CD4-positive, CD25-positive, alpha-beta regulatory T cell (primary cell): Measurements from ENCODE around the gene NFKBIZ. TPM values are rescaled to one million over a fixed set of nuclear protein-coding genes. Genes with fewer than 3 reads are reported as not detected.

Experiments
- ATAC-seq, 2 donors: fragments of 150-1000 bp; cut with Tn5 transposase; one replicate each; pipeline ENCODE4 v1.10.0; 2021; ENCODE audit warnings: low read depth in 2 of 2, moderate number of reproducible peaks in 2 of 2, moderate library complexity in 1 of 2
- DNase-seq, 3 donors: peaks; one replicate each; pipeline versions ENCODE4 v3.0.0 to v3.0.0-alpha.2; 2012 to 2022; ENCODE audit warnings: mixed read lengths in 1 of 3
- H3K27ac ChIP-seq: one replicate; pipeline ENCODE4 v1.7.0; 2013; ENCODE audit warnings: mild to moderate bottlenecking, low read length; ENCODE audit not compliant: insufficient read depth, poor library complexity, severe bottlenecking
- H3K27me3 ChIP-seq: one replicate; pipeline ENCODE4 v1.7.0; 2013; ENCODE audit warnings: low read length; ENCODE audit not compliant: control insufficient read depth, insufficient read depth
- H3K36me3 ChIP-seq: one replicate; pipeline ENCODE4 v1.7.0; 2013; ENCODE audit warnings: mild to moderate bottlenecking, low read length, moderate library complexity; ENCODE audit not compliant: control insufficient read depth, insufficient read depth
- H3K4me1 ChIP-seq: 2 replicates; pipeline ENCODE4 v1.7.0; 2013; ENCODE audit warnings: mild to moderate bottlenecking, low read length; ENCODE audit not compliant: insufficient read depth, control insufficient read depth, poor library complexity, severe bottlenecking
- H3K4me3 ChIP-seq: one replicate; pipeline ENCODE4 v1.7.0; 2013; ENCODE audit warnings: low read depth, mild to moderate bottlenecking, low read length, moderate library complexity
- H3K9me3 ChIP-seq, 2 experiments: 1 replicate in 1 of 2; 2 replicates in 1 of 2; pipeline ENCODE4 v1.7.0; 2013; ENCODE audit warnings: low read length in 2 of 2, mild to moderate bottlenecking in 1 of 2, moderate library complexity in 1 of 2; ENCODE audit not compliant: control insufficient read depth in 2 of 2
- H3K27ac Mint-ChIP-seq, 3 donors: one replicate each; pipeline ENCODE4 v1.8.0; 2020 to 2022; ENCODE audit warnings: mild to moderate bottlenecking in 3 of 3, mixed read lengths in 3 of 3, moderate library complexity in 2 of 3
- H3K27me3 Mint-ChIP-seq: one replicate; pipeline ENCODE4 v1.8.0; 2022; ENCODE audit warnings: mild to moderate bottlenecking, mixed read lengths
- H3K36me3 Mint-ChIP-seq: one replicate; pipeline ENCODE4 v1.8.0; 2020; ENCODE audit warnings: mixed read lengths
- H3K4me1 Mint-ChIP-seq, 4 donors: one replicate each; pipeline ENCODE4 v1.8.0; 2020 to 2022; ENCODE audit warnings: mixed read lengths in 4 of 4, mild to moderate bottlenecking in 1 of 4
- H3K4me3 Mint-ChIP-seq, 4 donors: one replicate each; pipeline ENCODE4 v1.8.0; 2020 to 2022; ENCODE audit warnings: mild to moderate bottlenecking in 4 of 4, mixed read lengths in 4 of 4, moderate library complexity in 3 of 4
- H3K9me3 Mint-ChIP-seq, 7 donors: one replicate each; pipeline ENCODE4 v1.8.0; 2020 to 2022; ENCODE audit warnings: mixed read lengths in 7 of 7, mild to moderate bottlenecking in 3 of 7, moderate library complexity in 2 of 7
- polyA plus RNA-seq, 4 donors: library from polyadenylated mRNA; unstranded; fragments of 300-500 nt; fragmentation: Illumina TruSeq; gene quantifications; one replicate each; pipeline ENCODE4 v1.2.3, GENCODE V29; 2021
- total RNA-seq: library from RNA; stranded (reverse); gene quantifications from one replicate; pipeline ENCODE4 v1.2.3, GENCODE V29; 2022

NFKBIZ gene
- total and polyA plus RNA-seq, 5 donors from 2014 or later = 15.2 to 637 (median 25.8) TPM

GRCh38 chr3:101836652-101837598, 12.4 kb upstream of the NFKBIZ start:
- Mint-ChIP-seq H3K4me3 (no peak overlapping the region), H3K4me1 (peaks cover 14 to 45% (median 30%) of the 10 kb centered on the region in 4 donors), H3K9me3 (peaks cover 0 to 2% (median 0%) of the 10 kb centered on the region in 7 donors), H3K27me3 (no peaks in the 10 kb centered on the region), H3K36me3 (peaks cover 11% of the 10 kb centered on the region), H3K27ac (peak overlapping the region in 2 of 3 donors; percentile 14 to 89)
- Histone ChIP-seq H3K27me3 (no peaks in the 10 kb centered on the region), H3K4me3 (no peak overlapping the region), H3K36me3 (no peaks in the 10 kb centered on the region), H3K4me1 (no peaks in the 10 kb centered on the region), H3K9me3 (no peaks in the 10 kb centered on the region), H3K27ac (no peak overlapping the region)
- peak in 1 of 2 donors; percentile 16 for ATAC-seq
- DNase-seq = no peak

- no peaks in the 10 kb centered on the region for H3K4me1 ChIP-seq
- no peaks in the 10 kb centered on the region for H3K27me3 Mint-ChIP-seq
Observed at GRCh38 chr3:101838691-101839090, 10.6 kb upstream of the NFKBIZ start.

GRCh38 chr3:101840066-101840465, 9.2 kb upstream of the NFKBIZ start:
- H3K4me1 Mint-ChIP-seq = peaks cover 4 to 19% (median 15%) of the 10 kb centered on the region in 4 donors
- no peaks in the 10 kb centered on the region for H3K36me3 ChIP-seq

More at GRCh38 chr3:101838691-101839090, 10.6 kb upstream of the NFKBIZ start:
- H3K4me1 Mint-ChIP-seq = peaks cover 5 to 29% (median 22%) of the 10 kb centered on the region in 4 donors
- H3K27ac ChIP-seq = no peak overlapping the region
- DNase-seq (no peak), ATAC-seq (no peak)
- no peaks in the 10 kb centered on the region for H3K27me3 ChIP-seq
- H3K27ac Mint-ChIP-seq = no peak overlapping the region
- H3K9me3 Mint-ChIP-seq = peaks cover 0 to 7% (median 0%) of the 10 kb centered on the region in 7 donors
- no peak overlapping the region for H3K4me3 Mint-ChIP-seq
- no peaks in the 10 kb centered on the region for H3K36me3 ChIP-seq
- H3K9me3 ChIP-seq = no peaks in the 10 kb centered on the region
- H3K4me3 ChIP-seq = no peak overlapping the region
- peaks cover 16% of the 10 kb centered on the region for H3K36me3 Mint-ChIP-seq

GRCh38 chr3:101842245-101842934, 6.9 kb upstream of the NFKBIZ start:
- no peaks in the 10 kb centered on the region for H3K36me3 ChIP-seq
- no peaks in the 10 kb centered on the region for H3K27me3 ChIP-seq
- ATAC-seq (no peak), DNase-seq (no peak)
- H3K4me1 ChIP-seq = no peaks in the 10 kb centered on the region
- Mint-ChIP-seq H3K36me3 (peaks cover 11% of the 10 kb centered on the region), H3K27ac (peak overlapping the region in 1 of 3 donors; percentile 63), H3K4me1 (peaks cover 0 to 6% (median 4%) of the 10 kb centered on the region in 4 donors), H3K4me3 (no peak overlapping the region), H3K9me3 (peaks cover 0 to 7% (median 0%) of the 10 kb centered on the region in 7 donors), H3K27me3 (no peaks in the 10 kb centered on the region)
- no peaks in the 10 kb centered on the region for H3K9me3 ChIP-seq
- no peak overlapping the region for H3K4me3 ChIP-seq
- H3K27ac ChIP-seq = no peak overlapping the region

More at GRCh38 chr3:101840066-101840465, 9.2 kb upstream of the NFKBIZ start:
- H3K27me3 ChIP-seq = no peaks in the 10 kb centered on the region
- DNase-seq (no peak), ATAC-seq (no peak)
- no peaks in the 10 kb centered on the region for H3K27me3 Mint-ChIP-seq
- H3K27ac Mint-ChIP-seq = no peak overlapping the region
- no peaks in the 10 kb centered on the region for H3K9me3 ChIP-seq
- no peaks in the 10 kb centered on the region for H3K4me1 ChIP-seq
- no peak overlapping the region for H3K4me3 ChIP-seq
- H3K36me3 Mint-ChIP-seq = peaks cover 15% of the 10 kb centered on the region
- H3K9me3 Mint-ChIP-seq = peaks cover 0 to 7% (median 0%) of the 10 kb centered on the region in 7 donors
- H3K4me3 Mint-ChIP-seq = no peak overlapping the region
- H3K27ac ChIP-seq = no peak overlapping the region

- Histone ChIP-seq H3K4me3 (no peak overlapping the region), H3K4me1 (no peaks in the 10 kb centered on the region), H3K27me3 (no peaks in the 10 kb centered on the region), H3K36me3 (no peaks in the 10 kb centered on the region), H3K27ac (no peak overlapping the region), H3K9me3 (no peaks in the 10 kb centered on the region)
- no peak for DNase-seq
- H3K36me3 Mint-ChIP-seq = peaks cover 11% of the 10 kb centered on the region
- peaks cover 0 to 7% (median 0%) of the 10 kb centered on the region in 7 donors for H3K9me3 Mint-ChIP-seq
- H3K4me3 Mint-ChIP-seq = no peak overlapping the region
- no peak for ATAC-seq
- no peaks in the 10 kb centered on the region for H3K27me3 Mint-ChIP-seq
- peaks cover 0 to 7% (median 2%) of the 10 kb centered on the region in 4 donors for H3K4me1 Mint-ChIP-seq
- H3K27ac Mint-ChIP-seq = no peak overlapping the region
Observed at GRCh38 chr3:101842935-101843330, 6.4 kb upstream of the NFKBIZ start.

GRCh38 chr3:101845425-101845824, 3.9 kb upstream of the NFKBIZ start:
- H3K27ac ChIP-seq = no peak overlapping the region
- H3K4me1 Mint-ChIP-seq = peaks cover 3 to 14% (median 9%) of the 10 kb centered on the region in 4 donors
- no peak overlapping the region for H3K4me3 ChIP-seq
- no peaks in the 10 kb centered on the region for H3K9me3 ChIP-seq
- peaks cover 2% of the 10 kb centered on the region for H3K27me3 Mint-ChIP-seq
- no peak overlapping the region for H3K27ac Mint-ChIP-seq
- DNase-seq (no peak), ATAC-seq (no peak)
- H3K27me3 ChIP-seq = no peaks in the 10 kb centered on the region
- no peaks in the 10 kb centered on the region for H3K4me1 ChIP-seq
- no peaks in the 10 kb centered on the region for H3K36me3 ChIP-seq
- H3K9me3 Mint-ChIP-seq = peaks cover 0 to 7% (median 0%) of the 10 kb centered on the region in 7 donors
- H3K4me3 Mint-ChIP-seq = peak overlapping the region in 1 of 4 donors; percentile 76
- H3K36me3 Mint-ChIP-seq = peaks cover 8% of the 10 kb centered on the region

GRCh38 chr3:101846709-101847108, 2.6 kb upstream of the NFKBIZ start:
- Histone ChIP-seq H3K9me3 (no peaks in the 10 kb centered on the region), H3K27ac (peak overlapping the region; percentile 9), H3K36me3 (peaks cover 2% of the 10 kb centered on the region), H3K27me3 (no peaks in the 10 kb centered on the region), H3K4me1 (peaks cover 5% of the 10 kb centered on the region), H3K4me3 (no peak overlapping the region)
- H3K4me3 Mint-ChIP-seq = peak overlapping the region in 1 of 4 donors; percentile 71
- H3K36me3 Mint-ChIP-seq = peaks cover 16% of the 10 kb centered on the region
- no peak for ATAC-seq
- H3K27me3 Mint-ChIP-seq = peaks cover 6% of the 10 kb centered on the region
- DNase-seq = no peak
- H3K9me3 Mint-ChIP-seq = peaks cover 0 to 7% (median 0%) of the 10 kb centered on the region in 7 donors
- peak overlapping the region in 1 of 3 donors; percentile 36 for H3K27ac Mint-ChIP-seq
- peaks cover 13 to 25% (median 15%) of the 10 kb centered on the region in 4 donors for H3K4me1 Mint-ChIP-seq
